Measurements from ENCODE around the gene CXorf65. TPM values are rescaled to one million over a fixed set of nuclear protein-coding genes. Genes with fewer than 3 reads are reported as not detected.

CXorf65 gene
- polyA plus RNA-seq, 3 donors from 2014 or later = 5.6 to 15.2 TPM; not detected in 1

DNA sequence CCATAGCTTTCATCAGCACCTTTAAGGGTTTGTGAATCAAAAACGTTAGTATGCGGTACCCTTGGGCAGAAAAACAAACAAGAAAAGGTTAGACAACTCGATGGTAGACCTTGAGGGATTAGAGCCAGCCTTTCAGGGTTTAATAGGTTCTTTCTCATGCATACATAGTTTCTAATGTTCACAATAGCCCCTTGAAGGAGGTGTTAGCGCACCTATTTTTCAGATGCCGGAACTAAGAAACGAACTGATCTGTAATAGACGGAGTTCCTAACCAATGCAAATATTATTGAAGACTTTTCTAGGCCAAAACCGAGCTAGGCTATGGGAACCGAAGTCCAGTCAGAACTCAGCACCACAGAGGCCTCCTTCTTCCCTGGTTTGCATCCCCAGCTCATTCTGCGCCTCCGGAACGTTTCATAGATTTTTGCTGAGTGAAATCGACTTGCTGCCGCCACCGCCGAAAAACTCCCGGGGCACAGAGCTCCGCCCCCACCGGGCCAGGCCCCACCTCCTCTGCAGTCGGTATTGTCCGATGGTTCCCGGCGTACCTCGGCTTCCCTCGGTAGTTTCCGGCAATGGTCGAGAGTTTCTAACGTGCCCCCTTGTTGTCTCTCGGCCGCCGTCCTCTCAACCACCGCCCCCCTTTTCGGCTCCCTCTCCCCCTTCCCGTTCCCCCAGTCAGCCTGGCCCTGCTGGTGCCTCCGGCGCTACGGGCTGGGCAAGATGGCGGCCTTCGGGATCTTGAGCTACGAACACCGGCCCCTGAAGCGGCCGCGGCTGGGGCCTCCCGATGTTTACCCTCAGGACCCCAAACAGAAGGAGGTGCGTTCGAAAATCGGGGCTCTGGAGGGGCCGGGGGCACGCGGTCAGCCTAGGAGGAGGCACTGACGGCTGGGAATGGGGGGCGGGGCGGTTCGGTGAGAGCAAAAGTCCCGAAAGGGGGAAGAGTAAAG lies 11.8 kb upstream of the CXorf65 start, which contains the start of gene MED12:
TSS of gene MED12 (plus strand) at position 565 of the 953 bp plus-strand sequence. CDS start at position 724, 159 bp downstream.
- Mint-ChIP-seq H3K27me3 (ENCODE audit: low read depth in 3 of 3) (peaks cover 1 to 8% (median 3%) of the 10 kb centered on the region in 3 donors), H3K9me3 (no peaks in the 10 kb centered on the region), H3K4me1 (peaks cover 23 to 38% of the 10 kb centered on the region in 2 donors), H3K4me3 (peak within 1 kb of the TSS; percentile 82 to 91 (median 88)), H3K36me3 (peaks cover 0 to 14% (median 3%) of the 10 kb centered on the region in 3 donors), H3K27ac (peak within 1 kb of the TSS; percentile 86 to 93 (median 90))
- peak; percentile 79 to 82 (median 82) for DNase-seq

DNA sequence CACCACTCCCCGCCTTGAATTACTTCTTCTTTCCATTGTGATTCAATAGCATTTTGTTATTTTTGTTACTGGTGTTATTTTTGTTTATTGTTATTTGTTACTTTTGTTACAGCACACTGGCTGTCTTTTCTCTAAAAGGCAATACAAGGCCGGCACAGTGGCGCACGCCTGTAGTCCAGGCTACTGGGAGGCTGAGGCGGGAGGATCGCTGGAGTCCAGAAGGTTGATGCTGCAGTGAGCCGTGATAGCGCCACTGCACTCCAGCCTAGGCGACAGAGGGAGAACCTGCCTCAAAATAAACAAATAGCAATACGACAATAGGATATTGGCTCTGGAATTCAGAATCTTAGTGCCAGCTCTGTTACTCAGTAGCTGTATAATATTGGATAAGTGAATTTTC lies 10.8 kb upstream of the CXorf65 start:
- H3K36me3 Mint-ChIP-seq = peaks cover 0 to 10% (median 0%) of the 10 kb centered on the region in 3 donors
- H3K27me3 Mint-ChIP-seq (ENCODE audit: low read depth in 3 of 3) = peaks cover 2 to 3% (median 2%) of the 10 kb centered on the region in 3 donors
- no peak for DNase-seq
- peak overlapping the region in 4 of 5 donors; percentile 14 to 64 (median 27) for H3K4me3 Mint-ChIP-seq
- H3K27ac Mint-ChIP-seq = peak overlapping the region; percentile 69 to 90 (median 83)
- H3K4me1 Mint-ChIP-seq = peaks cover 29 to 45% of the 10 kb centered on the region in 2 donors
- H3K9me3 Mint-ChIP-seq = no peaks in the 10 kb centered on the region

DNA sequence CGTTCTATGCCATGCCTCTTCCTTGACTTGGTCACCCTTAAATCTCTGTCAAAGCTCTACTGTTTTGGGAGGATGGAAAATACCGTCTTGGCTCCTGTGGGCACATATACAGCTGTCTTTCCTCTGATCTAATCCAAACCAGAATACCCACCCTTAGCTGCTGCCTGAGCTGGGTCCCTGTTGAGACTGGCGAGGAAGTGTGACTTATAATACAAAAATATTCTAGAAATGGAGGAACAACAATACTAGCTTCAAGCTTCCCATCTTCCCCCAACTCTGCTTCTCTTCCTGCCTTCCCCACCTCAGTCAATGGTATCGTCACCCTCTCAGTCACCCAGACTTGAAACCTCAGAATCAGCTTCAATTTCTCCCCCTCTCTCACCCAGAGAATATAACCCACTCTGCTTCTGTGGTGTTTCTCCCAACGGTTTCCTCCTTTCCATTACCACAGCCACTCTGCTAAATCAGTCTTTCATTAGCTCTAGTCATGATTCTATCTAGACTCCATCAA lies 5.4 kb upstream of the CXorf65 start:
- H3K27me3 Mint-ChIP-seq (ENCODE audit: low read depth in 3 of 3) = peaks cover 9 to 19% (median 13%) of the 10 kb centered on the region in 3 donors
- peak overlapping the region; percentile 88 to 97 (median 94) for H3K4me3 Mint-ChIP-seq
- H3K36me3 Mint-ChIP-seq = peaks cover 5 to 16% (median 8%) of the 10 kb centered on the region in 3 donors
- peak overlapping the region; percentile 94 to 100 (median 99) for H3K27ac Mint-ChIP-seq
- DNase-seq = peak; percentile 66 to 69 (median 67)
- peaks cover 51 to 65% of the 10 kb centered on the region in 2 donors for H3K4me1 Mint-ChIP-seq
- H3K9me3 Mint-ChIP-seq = no peaks in the 10 kb centered on the region

DNA sequence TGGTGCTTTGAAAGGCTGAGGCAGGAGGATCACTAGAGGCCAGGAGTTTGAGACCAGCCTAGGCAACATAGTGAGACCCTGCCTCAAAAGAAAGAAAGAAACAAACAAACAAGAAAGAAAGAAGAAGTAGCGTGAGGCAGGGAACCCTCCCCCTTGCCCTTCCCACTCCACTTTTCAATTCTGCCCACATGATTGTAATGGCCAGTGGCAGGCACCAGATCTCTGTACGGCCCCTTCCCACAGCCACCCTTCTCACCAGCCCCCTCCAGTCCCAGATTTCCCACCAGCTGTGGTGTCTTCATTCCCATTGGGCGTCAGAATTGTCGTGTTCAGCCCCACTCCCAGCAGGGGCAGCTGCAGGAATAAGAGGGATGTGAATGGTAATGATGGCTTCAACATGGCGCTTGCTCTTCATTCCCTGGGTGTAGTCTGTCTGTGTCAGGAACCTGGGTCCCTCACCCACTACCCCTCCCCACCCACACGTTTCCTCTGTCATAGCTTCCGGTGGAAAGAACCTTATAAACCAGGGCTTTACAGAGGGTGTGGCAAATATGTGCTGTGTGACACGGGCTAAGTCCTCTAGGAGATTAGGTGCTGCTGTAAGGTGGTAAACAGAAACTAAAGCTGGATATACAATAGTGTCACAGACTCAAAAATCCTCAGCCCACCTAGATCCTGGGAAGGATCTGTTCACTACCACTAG lies 4.8 kb upstream of the CXorf65 start, which contains the start of gene IL2RG:
TSS of gene IL2RG (minus strand) at position 437 of the 703 bp plus-strand sequence. CDS start at position 399, 38 bp downstream.
- no peaks in the 10 kb centered on the region for H3K9me3 Mint-ChIP-seq
- peaks cover 9 to 23% (median 11%) of the 10 kb centered on the region in 3 donors for H3K27me3 Mint-ChIP-seq (ENCODE audit: low read depth in 3 of 3)
- peaks cover 58 to 71% of the 10 kb centered on the region in 2 donors for H3K4me1 Mint-ChIP-seq
- H3K4me3 Mint-ChIP-seq = peak within 1 kb of the TSS; percentile 88 to 97 (median 94)
- peaks cover 5 to 20% (median 13%) of the 10 kb centered on the region in 3 donors for H3K36me3 Mint-ChIP-seq
- peak within 1 kb of the TSS; percentile 94 to 100 (median 99) for H3K27ac Mint-ChIP-seq
- peak; percentile 83 to 87 (median 86) for DNase-seq

DNA sequence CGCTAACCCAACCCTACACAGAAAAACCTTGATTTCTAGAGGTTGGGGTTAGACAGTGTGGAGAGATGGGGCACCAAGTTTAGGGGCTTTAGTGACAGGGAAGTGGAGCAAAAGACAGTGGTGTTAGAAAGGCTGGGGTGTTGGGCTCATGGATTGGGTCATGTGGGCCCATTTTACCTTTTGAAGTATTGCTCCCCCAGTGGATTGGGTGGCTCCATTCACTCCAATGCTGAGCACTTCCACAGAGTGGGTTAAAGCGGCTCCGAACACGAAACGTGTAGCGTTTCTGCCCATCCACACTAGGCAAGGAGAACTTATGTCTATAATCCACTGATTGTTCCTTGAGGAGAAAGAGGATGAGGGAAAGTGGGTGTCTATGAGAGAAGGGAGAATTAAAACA lies 2.5 kb upstream of the CXorf65 start:
- H3K4me1 Mint-ChIP-seq = peaks cover 78 to 91% of the 10 kb centered on the region in 2 donors

DNA sequence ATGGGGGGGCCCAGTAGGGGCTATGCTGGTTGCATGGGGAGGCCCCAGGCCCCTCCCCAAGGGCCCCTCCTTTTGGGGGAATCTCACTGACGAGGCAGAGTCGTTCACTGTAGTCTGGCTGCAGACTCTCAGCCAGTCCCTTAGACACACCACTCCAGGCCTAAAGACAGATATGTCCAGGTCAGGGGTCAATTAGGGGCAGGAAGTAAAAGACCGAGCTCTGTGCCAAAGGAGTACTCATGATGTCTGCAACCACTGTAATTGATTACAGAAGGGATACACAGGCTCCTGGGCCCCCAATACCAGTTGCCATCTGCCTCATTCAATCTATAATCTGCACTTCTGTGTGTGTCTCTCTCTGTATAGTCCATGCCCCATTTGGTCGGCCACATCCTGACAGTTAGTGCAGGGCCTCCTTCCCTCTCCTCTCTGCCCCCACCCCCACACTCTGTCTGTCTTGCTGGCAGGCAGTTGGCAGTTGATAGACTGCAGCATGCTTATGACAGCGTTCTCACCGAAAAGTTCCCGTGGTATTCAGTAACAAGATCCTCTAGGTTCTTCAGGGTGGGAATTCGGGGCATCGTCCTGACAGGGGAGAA lies 1.3 kb upstream of the CXorf65 start:
- peaks cover 20 to 31% (median 20%) of the 10 kb centered on the region in 3 donors for H3K27me3 Mint-ChIP-seq (ENCODE audit: low read depth in 3 of 3)
- DNase-seq = peak; percentile 45 to 60 (median 46)
- no peaks in the 10 kb centered on the region for H3K9me3 Mint-ChIP-seq
- H3K27ac Mint-ChIP-seq = peak overlapping the region; percentile 94 to 100 (median 99)
- H3K4me3 Mint-ChIP-seq = peak overlapping the region; percentile 88 to 97 (median 94)
- H3K4me1 Mint-ChIP-seq = peaks cover 86 to 97% of the 10 kb centered on the region in 2 donors
- peaks cover 5 to 22% (median 22%) of the 10 kb centered on the region in 3 donors for H3K36me3 Mint-ChIP-seq

More for the DNA sequence above, 2.5 kb upstream of the CXorf65 start:
- Mint-ChIP-seq H3K36me3 (peaks cover 5 to 22% (median 22%) of the 10 kb centered on the region in 3 donors), H3K9me3 (no peaks in the 10 kb centered on the region), H3K4me3 (peak overlapping the region; percentile 88 to 97 (median 94)), H3K27ac (peak overlapping the region; percentile 94 to 100 (median 99)), H3K27me3 (ENCODE audit: low read depth in 3 of 3) (peaks cover 12 to 28% (median 16%) of the 10 kb centered on the region in 3 donors)
- DNase-seq = peak in 2 of 3 donors; percentile 20 to 33

DNA sequence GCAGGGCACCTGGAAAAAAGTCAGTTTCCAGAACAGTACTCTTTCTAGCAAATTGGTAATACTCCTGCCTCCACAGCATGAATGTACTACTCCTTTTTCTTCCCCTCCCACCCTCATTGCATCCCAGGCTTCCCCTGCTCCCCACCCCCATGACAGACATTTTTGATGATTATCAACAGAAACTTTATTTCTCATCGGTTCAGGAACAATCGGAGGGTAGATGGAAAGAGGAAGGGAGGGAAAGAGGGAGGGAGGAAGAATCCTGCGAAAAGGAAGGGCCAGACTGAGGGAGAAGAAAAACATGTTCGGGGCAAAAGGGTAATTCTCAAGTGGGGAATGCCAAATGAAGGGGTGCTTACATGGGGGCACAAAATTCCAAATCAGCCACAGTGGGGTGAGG lies 705 bp upstream of the CXorf65 start:
- peaks cover 20 to 31% (median 20%) of the 10 kb centered on the region in 3 donors for H3K27me3 Mint-ChIP-seq (ENCODE audit: low read depth in 3 of 3)
- no peak for DNase-seq
- peaks cover 86 to 97% of the 10 kb centered on the region in 2 donors for H3K4me1 Mint-ChIP-seq
- H3K27ac Mint-ChIP-seq = peak overlapping the region; percentile 94 to 100 (median 99)
- peak overlapping the region; percentile 46 to 97 (median 93) for H3K4me3 Mint-ChIP-seq
- peaks cover 5 to 22% (median 22%) of the 10 kb centered on the region in 3 donors for H3K36me3 Mint-ChIP-seq
- no peaks in the 10 kb centered on the region for H3K9me3 Mint-ChIP-seq

DNA sequence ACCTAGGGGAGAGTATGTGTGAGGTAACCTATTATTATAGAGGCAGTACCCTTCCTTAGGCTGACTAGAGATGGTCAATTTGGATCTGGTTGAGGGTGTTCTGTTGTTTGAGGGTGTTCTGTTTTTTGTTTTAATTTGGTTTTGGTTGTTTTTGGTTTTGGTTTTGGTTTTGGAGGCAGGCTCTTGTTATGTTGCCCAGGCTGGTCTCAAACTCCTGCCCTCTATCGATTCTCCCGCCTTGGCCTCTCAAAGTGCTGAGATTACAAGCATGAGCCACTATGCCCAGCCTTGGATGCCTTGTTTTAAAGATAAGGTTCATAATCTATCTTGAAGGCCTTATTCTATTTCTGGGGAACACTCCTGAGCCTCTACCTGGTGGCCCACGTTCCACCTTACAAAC lies 912 bp downstream of the CXorf65 start:
- Mint-ChIP-seq H3K36me3 (peaks cover 5 to 22% (median 22%) of the 10 kb centered on the region in 3 donors), H3K27ac (peak overlapping the region; percentile 88 to 100 (median 96)), H3K4me1 (peaks cover 93 to 97% of the 10 kb centered on the region in 2 donors), H3K4me3 (peak overlapping the region; percentile 65 to 97 (median 72)), H3K27me3 (ENCODE audit: low read depth in 3 of 3) (peaks cover 18 to 21% (median 20%) of the 10 kb centered on the region in 3 donors), H3K9me3 (no peaks in the 10 kb centered on the region)
- peak; percentile 46 to 48 (median 47) for DNase-seq

DNA sequence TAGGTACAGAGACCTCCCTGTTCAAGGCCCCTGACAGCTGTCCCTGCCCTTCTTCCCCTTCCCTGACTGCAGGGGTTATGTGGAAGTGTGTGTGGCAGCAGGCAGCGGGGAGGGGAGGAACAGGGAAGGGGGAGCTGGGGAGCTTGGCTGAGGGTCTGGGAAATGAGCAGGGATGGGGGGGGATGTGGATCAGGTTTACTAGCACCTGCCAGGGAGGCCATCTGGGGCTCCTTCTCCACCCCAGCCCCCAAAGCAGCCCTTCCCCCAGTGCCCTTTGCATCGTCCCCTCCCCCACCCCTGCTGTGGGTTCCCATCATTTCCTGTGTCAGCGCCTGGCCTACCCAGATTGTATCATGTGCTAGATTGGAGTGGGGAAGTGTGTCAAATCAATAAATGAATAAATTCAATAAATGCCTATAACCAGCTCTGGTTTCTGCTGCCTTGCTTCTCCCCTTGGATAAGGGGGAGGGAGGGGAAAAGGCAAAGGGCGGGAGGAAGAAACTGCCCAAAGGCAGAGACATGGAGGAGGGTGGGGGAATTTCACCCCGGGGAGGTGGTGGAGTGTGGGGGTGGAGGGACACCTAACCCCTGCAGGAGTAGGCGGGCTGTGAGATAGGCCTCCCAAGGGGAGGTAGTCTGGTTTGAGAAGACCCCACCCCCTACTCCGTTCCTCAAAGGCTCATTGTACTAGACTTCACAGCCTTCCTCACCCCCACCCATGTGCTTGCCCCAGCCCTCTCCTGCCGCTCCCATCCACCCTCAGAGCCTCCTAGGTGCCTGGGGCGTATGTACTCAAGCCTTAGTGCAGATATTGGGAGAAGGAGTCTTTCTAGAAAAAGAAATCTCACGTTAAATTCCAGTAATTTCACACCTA lies 3.2 kb downstream of the CXorf65 start:
- peak; percentile 69 to 73 (median 73) for DNase-seq
- Mint-ChIP-seq H3K27me3 (ENCODE audit: low read depth in 3 of 3) (peaks cover 16 to 19% (median 16%) of the 10 kb centered on the region in 3 donors), H3K4me1 (peaks cover 88 to 93% of the 10 kb centered on the region in 2 donors), H3K27ac (peak overlapping the region; percentile 95 to 98 (median 96)), H3K36me3 (peaks cover 0 to 19% (median 12%) of the 10 kb centered on the region in 3 donors), H3K9me3 (no peaks in the 10 kb centered on the region), H3K4me3 (peak overlapping the region; percentile 81 to 91 (median 83))

DNA sequence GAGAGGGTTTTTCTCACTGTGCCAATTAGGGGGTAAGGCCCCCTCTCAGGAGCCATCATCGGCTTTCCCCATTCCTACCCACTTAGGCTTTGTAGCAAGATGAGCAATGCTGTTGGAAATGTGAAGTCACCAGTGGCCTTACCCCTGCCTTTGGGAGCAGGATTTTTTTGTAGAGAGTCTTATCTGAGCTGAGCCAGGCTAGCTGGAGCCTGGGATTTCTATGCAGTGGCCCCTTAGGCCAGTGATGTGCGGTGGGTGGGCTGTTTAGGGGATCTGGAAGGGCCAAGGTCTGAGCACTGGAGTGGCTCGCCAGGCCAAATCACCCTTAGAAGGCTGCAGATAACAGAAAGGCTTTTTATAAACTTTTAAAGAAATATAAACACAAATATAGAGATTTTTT lies 4.2 kb downstream of the CXorf65 start:
- no peaks in the 10 kb centered on the region for H3K9me3 Mint-ChIP-seq
- H3K4me1 Mint-ChIP-seq = peaks cover 87 to 93% of the 10 kb centered on the region in 2 donors
- peaks cover 0 to 14% (median 6%) of the 10 kb centered on the region in 3 donors for H3K36me3 Mint-ChIP-seq
- H3K4me3 Mint-ChIP-seq = peak overlapping the region in 3 of 5 donors; percentile 18 to 52 (median 50)
- no peak for DNase-seq
- peak overlapping the region; percentile 95 to 98 (median 96) for H3K27ac Mint-ChIP-seq
- peaks cover 14 to 17% (median 16%) of the 10 kb centered on the region in 3 donors for H3K27me3 Mint-ChIP-seq (ENCODE audit: low read depth in 3 of 3)

DNA sequence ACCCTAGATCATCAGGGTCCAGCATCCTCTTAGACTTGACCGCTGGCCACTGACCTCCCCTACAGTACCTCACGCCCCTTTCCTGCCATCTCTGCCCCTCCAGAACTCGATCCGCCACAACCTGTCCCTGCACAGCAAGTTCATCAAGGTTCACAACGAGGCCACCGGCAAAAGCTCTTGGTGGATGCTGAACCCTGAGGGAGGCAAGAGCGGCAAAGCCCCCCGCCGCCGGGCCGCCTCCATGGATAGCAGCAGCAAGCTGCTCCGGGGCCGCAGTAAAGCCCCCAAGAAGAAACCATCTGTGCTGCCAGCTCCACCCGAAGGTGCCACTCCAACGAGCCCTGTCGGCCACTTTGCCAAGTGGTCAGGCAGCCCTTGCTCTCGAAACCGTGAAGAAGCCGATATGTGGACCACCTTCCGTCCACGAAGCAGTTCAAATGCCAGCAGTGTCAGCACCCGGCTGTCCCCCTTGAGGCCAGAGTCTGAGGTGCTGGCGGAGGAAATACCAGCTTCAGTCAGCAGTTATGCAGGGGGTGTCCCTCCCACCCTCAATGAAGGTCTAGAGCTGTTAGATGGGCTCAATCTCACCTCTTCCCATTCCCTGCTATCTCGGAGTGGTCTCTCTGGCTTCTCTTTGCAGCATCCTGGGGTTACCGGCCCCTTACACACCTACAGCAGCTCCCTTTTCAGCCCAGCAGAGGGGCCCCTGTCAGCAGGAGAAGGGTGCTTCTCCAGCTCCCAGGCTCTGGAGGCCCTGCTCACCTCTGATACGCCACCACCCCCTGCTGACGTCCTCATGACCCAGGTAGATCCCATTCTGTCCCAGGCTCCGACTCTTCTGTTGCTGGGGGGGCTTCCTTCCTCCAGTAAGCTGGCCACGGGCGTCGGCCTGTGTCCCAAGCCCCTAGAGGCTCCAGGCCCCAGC lies 5.7 kb downstream of the CXorf65 start:
- Mint-ChIP-seq H3K9me3 (no peaks in the 10 kb centered on the region), H3K27me3 (ENCODE audit: low read depth in 3 of 3) (peaks cover 11 to 17% (median 17%) of the 10 kb centered on the region in 3 donors), H3K36me3 (peaks cover 0 to 5% (median 0%) of the 10 kb centered on the region in 3 donors), H3K4me3 (peak overlapping the region in 2 of 5 donors; percentile 13 to 31), H3K4me1 (peaks cover 81 to 90% of the 10 kb centered on the region in 2 donors), H3K27ac (peak overlapping the region; percentile 81 to 98 (median 95))
- no peak for DNase-seq

Measured in immature natural killer cell (primary cell).